HG03378 (cell line): ENCODE measurements around the gene FBXO9.

ENCODE experiments used
- ATAC-seq: cut with Tn5 transposase; IDR thresholded peaks from one replicate; pipeline ENCODE4 v1.9.1; 2021; ENCODE audit warnings: mild to moderate bottlenecking, moderate library complexity; ENCODE audit not compliant: unreplicated experiment

FBXO9 gene

DNA sequence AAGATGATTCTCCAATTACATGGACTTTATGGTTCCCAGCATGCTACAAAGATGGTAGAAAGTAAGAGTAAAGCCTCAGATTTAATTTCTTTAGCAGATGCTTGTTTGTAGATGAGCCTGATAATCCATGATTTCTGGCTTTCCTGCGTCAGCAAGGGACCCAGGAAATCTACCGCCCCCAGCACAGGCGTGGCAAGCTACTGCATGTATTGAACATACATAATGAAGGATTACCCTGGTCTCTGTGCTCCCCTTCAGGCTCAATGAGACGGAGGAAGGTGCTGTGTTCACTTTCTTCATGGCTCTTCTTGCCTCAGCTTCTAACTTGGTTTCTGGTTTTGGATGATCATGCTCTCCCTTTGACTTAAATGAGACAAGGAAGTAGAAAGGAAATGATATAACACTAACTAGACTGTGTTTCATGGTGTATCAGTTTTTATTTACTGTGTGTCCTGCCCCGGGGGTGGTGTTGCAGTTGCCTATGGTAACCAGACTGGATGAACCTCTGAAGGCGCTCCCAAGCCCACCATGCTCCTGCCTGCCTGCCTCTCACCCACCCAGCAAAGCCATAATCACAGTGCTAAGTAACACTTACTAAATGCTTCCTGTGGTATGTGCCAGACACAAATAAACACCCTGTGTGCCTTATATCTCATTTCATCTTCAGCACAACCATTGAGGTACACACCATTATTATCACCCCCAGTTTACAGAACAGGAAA, 65.5 kb downstream of the FBXO9 start:
- no peak for ATAC-seq

DNA sequence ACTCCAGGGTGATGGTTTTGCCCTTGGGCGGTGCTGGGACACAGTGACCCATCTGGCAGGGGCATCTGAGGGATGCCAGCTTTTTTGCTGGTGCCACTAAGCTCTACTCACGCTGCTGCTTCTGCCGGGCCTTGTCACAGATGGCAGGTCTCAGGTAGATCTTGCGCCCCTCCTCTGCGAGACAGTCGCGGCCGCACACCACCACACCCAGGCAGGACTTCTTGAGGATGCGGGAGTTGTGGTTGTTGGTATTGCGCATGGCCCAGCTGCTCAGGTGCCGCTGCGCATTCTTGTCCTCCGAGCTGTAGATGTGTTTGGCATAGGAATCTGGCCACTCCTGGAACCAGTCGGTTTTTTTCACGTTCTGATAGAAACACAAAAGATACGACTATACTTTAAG, 68.8 kb downstream of the FBXO9 start:
- ATAC-seq: no peak

DNA sequence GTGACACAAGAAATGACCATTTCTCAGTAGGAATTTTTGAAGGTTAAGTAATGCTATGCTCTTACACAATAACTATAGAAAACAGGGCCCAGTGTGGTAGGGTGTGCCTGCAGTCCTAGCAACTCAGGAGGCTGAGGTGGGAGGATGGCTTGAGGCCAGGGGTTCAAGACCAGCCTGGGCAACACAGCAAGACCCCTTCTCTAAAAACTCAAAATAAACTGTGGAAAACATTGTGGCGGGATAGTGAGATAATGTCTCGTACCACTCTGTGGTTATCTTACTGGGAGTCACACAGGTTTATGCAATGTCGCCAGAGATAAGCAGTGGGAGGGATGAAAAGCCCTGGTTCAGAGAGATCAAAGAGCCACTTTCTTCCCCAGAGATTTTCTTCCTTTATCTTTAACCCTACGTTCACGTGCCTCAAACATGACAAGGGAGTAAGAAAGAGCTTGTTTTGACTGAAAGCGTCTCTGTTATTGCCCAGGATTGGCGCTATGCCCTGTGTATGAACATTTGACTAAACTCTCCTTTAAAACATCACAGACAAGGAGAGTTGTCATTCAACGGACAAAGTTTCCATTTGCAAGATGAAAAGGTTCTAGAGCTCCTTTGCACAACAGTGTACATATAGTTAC, 69.5 kb downstream of the FBXO9 start:
- ATAC-seq: no peak

DNA sequence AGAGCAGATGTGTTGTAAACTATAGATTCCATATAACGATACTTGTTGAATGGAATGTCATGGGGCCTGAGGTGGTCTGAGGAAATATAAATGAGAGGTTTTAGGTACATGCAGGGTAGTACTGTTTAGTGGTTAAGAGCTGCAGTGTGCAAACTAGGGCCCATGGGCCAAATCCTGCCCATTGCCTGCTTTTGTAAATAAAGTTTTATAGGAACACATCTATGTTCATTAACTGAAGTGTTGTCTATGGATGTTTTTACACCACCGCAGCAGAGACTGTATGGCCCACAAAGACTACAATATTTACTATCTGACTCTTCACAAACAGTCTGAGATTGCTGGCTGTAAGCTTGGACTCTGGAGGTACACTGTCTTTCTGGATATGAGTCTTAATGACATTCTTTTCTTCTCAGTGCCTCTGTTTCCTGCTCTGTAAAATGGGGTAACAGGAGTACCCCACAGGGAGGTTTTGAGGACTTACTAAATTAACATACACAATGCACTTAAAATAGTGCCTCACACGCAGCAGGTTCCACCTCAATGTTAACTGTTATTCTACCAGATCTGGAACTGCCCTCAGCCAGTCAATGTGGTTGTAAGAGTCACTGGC, 70.9 kb downstream of the FBXO9 start:
- no peak for ATAC-seq

DNA sequence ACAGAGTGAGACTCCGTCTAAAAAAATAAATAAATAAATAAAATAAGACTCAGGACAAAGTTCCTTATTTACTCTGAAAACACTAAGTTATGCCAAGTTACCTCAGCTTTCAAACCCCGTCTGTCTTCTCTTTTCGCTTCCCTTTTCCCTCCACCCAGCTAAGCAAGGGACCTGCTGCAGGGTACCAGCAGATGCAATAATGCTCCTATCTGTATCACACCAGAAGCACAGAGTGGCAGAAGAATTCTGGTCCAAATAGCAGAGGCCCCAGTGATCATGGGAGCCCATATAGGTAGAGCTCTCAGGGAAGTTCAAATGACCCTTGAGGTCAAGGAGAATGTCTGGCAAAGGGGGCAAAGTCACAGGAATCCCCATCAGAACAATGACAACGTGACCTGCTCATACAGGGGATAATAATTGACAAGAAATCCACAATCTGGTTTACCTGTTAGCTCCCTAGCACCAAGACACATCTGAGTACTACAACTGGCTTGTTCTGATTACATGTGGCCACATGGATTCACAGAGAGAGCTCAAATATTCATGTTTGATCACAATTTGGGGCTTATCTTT, 74.7 kb downstream of the FBXO9 start:
- ATAC-seq: no peak

DNA sequence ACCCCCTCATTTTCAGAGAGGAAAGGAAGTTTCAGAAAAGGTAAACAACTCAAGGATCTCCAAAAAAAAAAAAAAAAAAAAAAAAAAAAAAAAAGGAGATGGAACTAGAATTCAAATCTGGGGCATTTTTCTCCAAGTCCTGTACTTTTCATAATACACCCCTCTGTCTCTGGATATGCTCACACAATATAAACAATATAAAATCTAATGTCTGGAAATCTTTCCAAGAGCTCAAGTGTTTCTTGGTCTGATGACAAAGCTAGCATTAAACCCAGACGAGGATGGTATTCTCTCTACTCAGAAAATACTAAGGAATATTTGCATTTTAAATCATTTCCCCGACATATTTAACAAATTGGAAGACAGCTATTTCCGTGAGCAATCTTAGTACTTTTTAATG, 77.6 kb downstream of the FBXO9 start:
- ATAC-seq: no peak

DNA sequence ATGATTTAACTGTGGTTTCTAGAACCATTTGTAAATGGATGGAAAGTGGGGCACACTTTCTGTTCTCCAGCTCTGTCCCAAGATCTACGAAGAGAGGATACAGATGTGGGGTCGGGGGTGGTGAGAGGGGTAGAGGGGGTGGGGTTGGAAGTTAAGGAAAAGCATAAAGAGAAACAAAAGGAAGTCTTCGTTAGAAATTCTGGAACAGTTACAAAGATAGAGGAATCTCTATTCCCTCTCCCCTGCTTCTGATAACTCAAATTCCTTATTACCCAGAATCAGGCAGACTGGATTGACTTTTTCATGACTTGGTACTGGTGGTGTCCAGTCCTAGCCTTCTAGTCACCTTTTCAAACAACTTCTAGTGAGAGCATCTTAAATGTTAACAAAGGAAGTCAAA, 78.5 kb downstream of the FBXO9 start:
- ATAC-seq: no peak

DNA sequence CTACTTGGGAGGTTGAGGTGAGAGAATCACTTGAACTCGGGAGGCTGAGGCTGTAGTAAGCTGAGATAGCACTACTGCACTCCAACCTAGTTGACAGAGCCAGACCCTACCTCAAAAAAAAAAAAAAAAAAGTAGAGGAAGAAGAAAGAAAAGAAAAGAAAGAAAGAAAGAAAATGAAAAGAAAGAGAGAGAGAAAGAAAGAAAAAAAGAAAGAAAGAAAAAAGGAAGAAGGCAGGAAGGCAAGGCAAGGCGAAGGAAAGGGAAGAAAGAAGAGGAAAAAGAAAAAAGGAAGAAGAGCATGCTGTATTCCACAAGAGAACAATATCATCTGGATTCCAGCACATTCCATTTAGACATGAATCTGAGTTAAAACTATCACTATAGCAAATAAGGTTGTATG, 79.6 kb downstream of the FBXO9 start:
- ATAC-seq: no peak

DNA sequence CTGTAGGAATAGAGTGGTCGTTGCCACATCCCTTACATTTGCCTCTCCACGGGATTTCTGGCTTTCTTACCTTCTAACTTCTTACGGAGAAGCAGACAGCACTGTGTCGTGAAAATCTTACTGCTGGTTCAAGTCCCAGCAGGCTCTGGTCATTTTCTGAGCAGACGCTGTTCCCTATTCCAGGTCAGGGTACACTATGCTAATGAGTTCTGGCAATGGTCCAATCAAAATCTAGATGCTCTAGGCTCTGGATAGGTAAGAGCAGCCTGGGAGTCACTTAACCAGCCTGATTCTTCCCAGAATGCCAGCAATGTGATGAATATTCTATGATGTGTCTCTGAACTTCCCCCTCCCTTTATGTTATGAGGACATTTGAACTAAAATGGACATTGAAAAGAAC, 83.5 kb downstream of the FBXO9 start, which contains the start of gene GCM1:
Gene GCM1, minus strand, starts transcription at position 158 of the 400 bp plus-strand sequence. CDS start 3,209 bp downstream, outside the sequence.
- no peak for ATAC-seq
